C4-2B (cell line): Measurements from ENCODE around the gene NLRC3.

Source experiments
- CTCF ChIP-seq: fragments of 450-650 bp; conservative IDR thresholded peaks from 2 replicates; pipeline ENCODE4 v1.5.1; 2017; ENCODE audit warnings: mild to moderate bottlenecking
- ZFX ChIP-seq: fragments of 450-650 bp; IDR thresholded peaks from 2 replicates; pipeline ENCODE4 v1.6.1; 2017

GRCh38 chr16:3599922-3600321, 22.7 kb upstream of the NLRC3 start:
- TF ChIP-seq CTCF (no peak), ZFX (no peak)
